ENCODE results near the gene INO80E. TPM values are rescaled to one million over a fixed set of nuclear protein-coding genes. Genes with fewer than 3 reads are reported as not detected.

The INO80E gene
- polyA plus RNA-seq, 1 of the 3 experiments (the other 2 are of a cell fraction) = 46.6 TPM

DNA sequence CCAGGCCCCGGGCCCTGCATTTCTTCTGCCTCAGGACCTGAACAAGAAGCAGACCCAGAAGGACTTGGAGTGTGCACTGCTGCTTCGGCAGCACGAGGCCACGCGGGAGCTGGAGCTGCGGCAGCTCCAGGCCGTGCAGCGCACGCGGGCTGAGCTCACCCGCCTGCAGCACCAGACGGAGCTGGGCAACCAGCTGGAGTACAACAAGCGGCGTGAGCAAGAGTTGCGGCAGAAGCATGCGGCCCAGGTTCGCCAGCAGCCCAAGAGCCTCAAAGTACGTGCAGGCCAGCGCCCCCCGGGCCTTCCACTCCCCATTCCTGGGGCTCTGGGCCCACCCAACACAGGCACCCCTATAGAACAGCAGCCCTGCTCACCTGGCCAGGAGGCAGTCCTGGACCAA, 9.8 kb upstream of the INO80E start:
- Histone ChIP-seq H4K20me1 (ENCODE audit: insufficient read depth) (no peaks in the 10 kb centered on the region), H3K79me2 (ENCODE audit: insufficient read depth) (no peaks in the 10 kb centered on the region), H3F3A (replicated peaks; ENCODE audit: insufficient read depth) (no peaks in the 10 kb centered on the region), H3K4me3 (ENCODE audit: low read depth in 2 of 2, low read length in 1 of 2) (no peak overlapping the region), H2AFZ (ENCODE audit: low read depth) (no peak overlapping the region), H3K27me3 (ENCODE audit: insufficient read depth) (no peaks in the 10 kb centered on the region), H3K9me3 (no peaks in the 10 kb centered on the region), H3K4me2 (no peak overlapping the region), H3K4me1 (ENCODE audit: control insufficient read depth in 1 of 2, insufficient read depth in 2 of 2, low read depth in 1 of 2, low read length in 1 of 2) (no peaks in the 10 kb centered on the region), H3K9me2 (no peaks in the 10 kb centered on the region), H3K36me3 (replicated peaks in 1 of 2; ENCODE audit: control insufficient read depth in 1 of 2, insufficient read depth in 2 of 2, low read length in 1 of 2) (peaks cover 24 to 97% of the 10 kb centered on the region in 2 experiments), H3K9ac (no peak overlapping the region), H3K27ac (ENCODE audit: low read depth in 2 of 2, low read length in 1 of 2) (no peak overlapping the region)
- ChIA-PET POLR2A (interaction anchor here (3.2 kb wide), 1 partner anchor 10 kb away, joined by 7 read pairs; no protein-coding TSS in a partner anchor), CTCF (interaction anchor here (3.4 kb wide), 1 partner anchor 9 kb away, joined by 13 read pairs; no protein-coding TSS in a partner anchor)
- 98% methylated on average over 20 of the region's 20 CpGs for WGBS (ENCODE audit: low lambda C conversion rate)
- TF ChIP-seq FOXM1 (IDR thresholded peaks at IDR 0.05; ENCODE audit: low read depth) (no peak), NFIC (IDR thresholded peaks at IDR 0.05; ENCODE audit: borderline replicate concordance) (no peak), GABPA (IDR thresholded peaks at IDR 0.05; ENCODE audit: low read depth) (no peak), TAF1 (IDR thresholded peaks at IDR 0.05; ENCODE audit: borderline replicate concordance, low read depth, low read length) (no peak), EP300 (IDR thresholded peaks at IDR 0.05; ENCODE audit: borderline replicate concordance in 1 of 2, low read depth in 1 of 2, low read length in 1 of 2) (no peak), RCOR1 (IDR thresholded peaks at IDR 0.05; ENCODE audit: low read length) (no peak), GATA2 (CRISPR knock-in tag; IDR thresholded peaks at IDR 0.05) (no peak), TCF12 (IDR thresholded peaks at IDR 0.05) (no peak), CHD2 (IDR thresholded peaks at IDR 0.05; ENCODE audit: low read length, partially characterized antibody) (no peak), ZBTB33 (IDR thresholded peaks at IDR 0.05; ENCODE audit: borderline replicate concordance, low read depth) (no peak), RAD21 (IDR thresholded peaks at IDR 0.05; ENCODE audit: low read length) (no peak), JUND (IDR thresholded peaks at IDR 0.05) (no peak), MXI1 (IDR thresholded peaks at IDR 0.05; ENCODE audit: low read depth, low read length) (no peak), EZH2phosphoT487 (IDR thresholded peaks at IDR 0.05; ENCODE audit: borderline replicate concordance, low read depth) (no peak), RFX5 (IDR thresholded peaks at IDR 0.05; ENCODE audit: low read length) (no peak), RXRA (IDR thresholded peaks at IDR 0.05; ENCODE audit: borderline replicate concordance, low read depth) (no peak)
- TF ChIP-seq, protein P1, sequence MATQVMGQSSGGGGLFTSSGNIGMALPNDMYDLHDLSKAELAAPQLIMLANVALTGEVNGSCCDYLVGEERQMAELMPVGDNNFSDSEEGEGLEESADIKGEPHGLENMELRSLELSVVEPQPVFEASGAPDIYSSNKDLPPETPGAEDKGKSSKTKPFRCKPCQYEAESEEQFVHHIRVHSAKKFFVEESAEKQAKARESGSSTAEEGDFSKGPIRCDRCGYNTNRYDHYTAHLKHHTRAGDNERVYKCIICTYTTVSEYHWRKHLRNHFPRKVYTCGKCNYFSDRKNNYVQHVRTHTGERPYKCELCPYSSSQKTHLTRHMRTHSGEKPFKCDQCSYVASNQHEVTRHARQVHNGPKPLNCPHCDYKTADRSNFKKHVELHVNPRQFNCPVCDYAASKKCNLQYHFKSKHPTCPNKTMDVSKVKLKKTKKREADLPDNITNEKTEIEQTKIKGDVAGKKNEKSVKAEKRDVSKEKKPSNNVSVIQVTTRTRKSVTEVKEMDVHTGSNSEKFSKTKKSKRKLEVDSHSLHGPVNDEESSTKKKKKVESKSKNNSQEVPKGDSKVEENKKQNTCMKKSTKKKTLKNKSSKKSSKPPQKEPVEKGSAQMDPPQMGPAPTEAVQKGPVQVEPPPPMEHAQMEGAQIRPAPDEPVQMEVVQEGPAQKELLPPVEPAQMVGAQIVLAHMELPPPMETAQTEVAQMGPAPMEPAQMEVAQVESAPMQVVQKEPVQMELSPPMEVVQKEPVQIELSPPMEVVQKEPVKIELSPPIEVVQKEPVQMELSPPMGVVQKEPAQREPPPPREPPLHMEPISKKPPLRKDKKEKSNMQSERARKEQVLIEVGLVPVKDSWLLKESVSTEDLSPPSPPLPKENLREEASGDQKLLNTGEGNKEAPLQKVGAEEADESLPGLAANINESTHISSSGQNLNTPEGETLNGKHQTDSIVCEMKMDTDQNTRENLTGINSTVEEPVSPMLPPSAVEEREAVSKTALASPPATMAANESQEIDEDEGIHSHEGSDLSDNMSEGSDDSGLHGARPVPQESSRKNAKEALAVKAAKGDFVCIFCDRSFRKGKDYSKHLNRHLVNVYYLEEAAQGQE (IDR thresholded peaks at IDR 0.05; ENCODE audit: low read depth, low read length) = no peak
- TF ChIP-seq, protein P2, sequence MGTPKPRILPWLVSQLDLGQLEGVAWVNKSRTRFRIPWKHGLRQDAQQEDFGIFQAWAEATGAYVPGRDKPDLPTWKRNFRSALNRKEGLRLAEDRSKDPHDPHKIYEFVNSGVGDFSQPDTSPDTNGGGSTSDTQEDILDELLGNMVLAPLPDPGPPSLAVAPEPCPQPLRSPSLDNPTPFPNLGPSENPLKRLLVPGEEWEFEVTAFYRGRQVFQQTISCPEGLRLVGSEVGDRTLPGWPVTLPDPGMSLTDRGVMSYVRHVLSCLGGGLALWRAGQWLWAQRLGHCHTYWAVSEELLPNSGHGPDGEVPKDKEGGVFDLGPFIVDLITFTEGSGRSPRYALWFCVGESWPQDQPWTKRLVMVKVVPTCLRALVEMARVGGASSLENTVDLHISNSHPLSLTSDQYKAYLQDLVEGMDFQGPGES (IDR thresholded peaks at IDR 0.05; ENCODE audit: low read depth, low read length) = no peak
- no peak for DNase-seq

Measured in SK-N-SH (cell line).